Smooth muscle cell (in vitro differentiated cells): Measurements from ENCODE around the gene OR1I1. TPM values are rescaled to one million over a fixed set of nuclear protein-coding genes. Genes with fewer than 3 reads are reported as not detected.
"Not testable (repeated sequence)": the region's sequence is repeated elsewhere in the genome, so short reads cannot be mapped to it uniquely, and the experiment has no call there.

Experiments
- DNase-seq: peaks from one replicate; lab custom pipeline; 2025; ENCODE audit not compliant: unreplicated experiment; lab: John Stamatoyannopoulos, UW
- H2AFZ ChIP-seq: fragments of 200-600 bp; sonication (generic); 2 replicates; pipeline ENCODE4 v1.6.0; 2016; ENCODE audit warnings: antibody characterized with exemption, low read depth, mild to moderate bottlenecking
- H3F3A ChIP-seq: fragments of 200-600 bp; sonication (generic); 2 replicates; pipeline ENCODE4 v1.6.0; 2017; ENCODE audit warnings: antibody characterized with exemption, low read depth
- H3K27ac ChIP-seq: fragments of 200-600 bp; sonication (generic); 2 replicates; pipeline ENCODE4 v1.5.1; 2016; ENCODE audit warnings: low read depth, mild to moderate bottlenecking
- H3K27me3 ChIP-seq: fragments of 200-600 bp; sonication (generic); 2 replicates; pipeline ENCODE4 v1.6.1; 2016; ENCODE audit warnings: low read depth, mild to moderate bottlenecking
- H3K36me3 ChIP-seq: fragments of 200-600 bp; sonication (generic); 2 replicates; pipeline ENCODE4 v1.5.1; 2016; ENCODE audit warnings: low read depth
- H3K4me1 ChIP-seq: fragments of 200-600 bp; sonication (generic); 2 replicates; pipeline ENCODE4 v1.5.1; 2016; ENCODE audit warnings: low read depth
- H3K4me2 ChIP-seq: fragments of 200-600 bp; sonication (generic); 2 replicates; pipeline ENCODE4 v1.6.0; 2016; ENCODE audit warnings: mild to moderate bottlenecking
- H3K4me3 ChIP-seq: fragments of 200-600 bp; sonication (generic); 2 replicates; pipeline ENCODE4 v1.5.1; 2016; ENCODE audit warnings: mild to moderate bottlenecking
- H3K79me2 ChIP-seq: fragments of 200-600 bp; sonication (generic); 2 replicates; pipeline ENCODE4 v1.6.0; 2016; ENCODE audit warnings: low read depth, mild to moderate bottlenecking
- H3K9ac ChIP-seq: fragments of 200-600 bp; sonication (generic); 2 replicates; pipeline ENCODE4 v1.6.0; 2016; ENCODE audit warnings: low read depth
- H3K9me3 ChIP-seq: fragments of 200-600 bp; sonication (generic); replicated peaks from 2 replicates; pipeline ENCODE4 v1.5.1; 2016; ENCODE audit warnings: low read depth
- H4K20me1 ChIP-seq: fragments of 200-600 bp; sonication (generic); 2 replicates; pipeline ENCODE4 v1.6.0; 2016; ENCODE audit warnings: low read depth
- CTCF ChIP-seq: fragments of 200-600 bp; sonication (generic); IDR thresholded peaks from 2 replicates; pipeline ENCODE4 v1.5.1; 2017; ENCODE audit warnings: borderline replicate concordance, mild to moderate bottlenecking, antibody characterized with exemption; ENCODE audit not compliant: insufficient read depth, poor library complexity, severe bottlenecking
- WGBS: methylation state at CpG from one replicate; pipeline ENCODE4 v1.1.7; 2016; ENCODE audit warnings: low lambda C conversion rate; 5-methylcytosine and 5-hydroxymethylcytosine counted together
- polyA plus RNA-seq: library from polyadenylated mRNA; unstranded; fragments of >200 nt; fragmentation: Nextera tagmentation; extraction: Ambion mirVana; gene quantifications from 2 replicates; pipeline ENCODE4 v1.2.1, GENCODE V29; 2016
- total RNA-seq: library from RNA; depleted of rRNA; stranded (reverse); fragments of >200 nt; gene quantifications from 2 replicates; pipeline ENCODE4 v1.2.3, GENCODE V29; 2014

Gene OR1I1
- total and polyA plus RNA-seq, 2 experiments from 2014 or later = not detected

GRCh38 chr19:15072930-15073647, 8.9 kb upstream of the OR1I1 start:
- H3K4me3 ChIP-seq = no peak overlapping the region
- H3K79me2 ChIP-seq = no peaks in the 10 kb centered on the region
- H3K9ac ChIP-seq = no peak overlapping the region
- no peaks in the 10 kb centered on the region for H3K36me3 ChIP-seq
- DNase-seq = no peak
- TF ChIP-seq CTCF = peak; percentile 18
- H3K27me3 ChIP-seq = no peaks in the 10 kb centered on the region
- H2AFZ ChIP-seq = no peak overlapping the region
- no peaks in the 10 kb centered on the region for H3K9me3 ChIP-seq
- peak overlapping the region; percentile 85 for H3K27ac ChIP-seq
- H4K20me1 ChIP-seq = no peaks in the 10 kb centered on the region
- WGBS = 56% methylated on average over 23 of the region's 23 CpGs
- no peak overlapping the region for H3K4me2 ChIP-seq
- H3K4me1 ChIP-seq = no peaks in the 10 kb centered on the region
- no peaks in the 10 kb centered on the region for H3F3A ChIP-seq

GRCh38 chr19:15074371-15074770, 7.6 kb upstream of the OR1I1 start:
- WGBS = 54% methylated on average over 2 of the region's 2 CpGs
- Histone ChIP-seq H3K4me3 (no peak overlapping the region), H3K4me2 (no peak overlapping the region), H3K79me2 (no peaks in the 10 kb centered on the region), H4K20me1 (no peaks in the 10 kb centered on the region), H2AFZ (no peak overlapping the region), H3K9me3 (no peaks in the 10 kb centered on the region), H3K9ac (no peak overlapping the region), H3K27me3 (no peaks in the 10 kb centered on the region), H3K27ac (peak overlapping the region; percentile 85), H3K36me3 (no peaks in the 10 kb centered on the region), H3F3A (no peaks in the 10 kb centered on the region), H3K4me1 (no peaks in the 10 kb centered on the region)
- TF ChIP-seq CTCF = no peak
- no peak for DNase-seq

GRCh38 chr19:15075806-15076205, 6.2 kb upstream of the OR1I1 start:
- Histone ChIP-seq H3K9ac (no peak overlapping the region), H3K27ac (no peak overlapping the region), H3K4me1 (no peaks in the 10 kb centered on the region), H3K27me3 (no peaks in the 10 kb centered on the region), H4K20me1 (no peaks in the 10 kb centered on the region), H3F3A (no peaks in the 10 kb centered on the region), H2AFZ (no peak overlapping the region), H3K4me2 (no peak overlapping the region), H3K79me2 (no peaks in the 10 kb centered on the region), H3K4me3 (no peak overlapping the region), H3K36me3 (no peaks in the 10 kb centered on the region), H3K9me3 (no peaks in the 10 kb centered on the region)
- WGBS = 75% methylated on average over 4 of the region's 4 CpGs
- DNase-seq = no peak
- TF ChIP-seq CTCF = no peak

- H3K4me1 ChIP-seq = not testable (repeated sequence)
These were observed 2.0 kb upstream of the OR1I1 start for GRCh38 chr19:15080002-15080401.

More at GRCh38 chr19:15080002-15080401, 2.0 kb upstream of the OR1I1 start:
- H4K20me1 ChIP-seq, DNase-seq, H3K4me2 ChIP-seq, H2AFZ ChIP-seq, H3K27ac ChIP-seq, H3F3A ChIP-seq, H3K36me3 ChIP-seq, H3K9me3 ChIP-seq, H3K9ac ChIP-seq, H3K27me3 ChIP-seq, H3K4me3 ChIP-seq, H3K79me2 ChIP-seq: not testable (repeated sequence)
- WGBS = 72% methylated on average over 4 of the region's 4 CpGs
